GM19035 (cell line): ENCODE results near the gene TENT4B.
"Not testable (repeated sequence)": the region's sequence is repeated elsewhere in the genome, so short reads cannot be mapped to it uniquely, and the experiment has no call there.

Source experiments
- ATAC-seq: cut with Tn5 transposase; IDR thresholded peaks from one replicate; pipeline ENCODE4 v1.9.1; 2021; ENCODE audit not compliant: unreplicated experiment

Gene TENT4B

GRCh38 chr16:50153596-50154419, 702 bp downstream of the TENT4B start:
- ATAC-seq, result peak; percentile 19

DNA sequence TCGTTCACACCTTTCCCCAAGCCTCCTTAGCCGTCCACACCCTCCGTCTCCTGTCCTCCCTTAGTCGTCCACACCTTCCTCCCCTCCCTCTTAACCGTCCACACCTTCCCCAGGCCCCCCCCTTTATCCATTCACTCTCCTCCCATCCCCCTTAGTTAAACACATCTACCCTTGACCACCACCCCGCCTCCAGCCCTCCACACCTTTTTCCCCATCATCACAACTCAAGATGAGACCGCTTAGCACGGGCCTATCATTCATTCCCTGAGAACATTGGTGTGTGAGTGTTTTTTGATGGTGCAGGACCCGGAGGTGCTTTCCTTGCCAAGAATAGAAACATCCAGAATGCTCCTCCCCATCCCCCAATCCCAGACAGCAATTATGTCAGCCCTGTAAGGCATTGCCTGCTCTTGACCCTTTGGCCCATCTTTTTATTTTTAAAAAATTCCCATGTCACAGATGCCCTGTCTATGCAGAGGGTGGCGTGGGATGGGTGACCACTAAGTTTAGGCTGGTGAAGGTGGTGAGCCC, 1.4 kb downstream of the TENT4B start:
- ATAC-seq, result no peak

DNA sequence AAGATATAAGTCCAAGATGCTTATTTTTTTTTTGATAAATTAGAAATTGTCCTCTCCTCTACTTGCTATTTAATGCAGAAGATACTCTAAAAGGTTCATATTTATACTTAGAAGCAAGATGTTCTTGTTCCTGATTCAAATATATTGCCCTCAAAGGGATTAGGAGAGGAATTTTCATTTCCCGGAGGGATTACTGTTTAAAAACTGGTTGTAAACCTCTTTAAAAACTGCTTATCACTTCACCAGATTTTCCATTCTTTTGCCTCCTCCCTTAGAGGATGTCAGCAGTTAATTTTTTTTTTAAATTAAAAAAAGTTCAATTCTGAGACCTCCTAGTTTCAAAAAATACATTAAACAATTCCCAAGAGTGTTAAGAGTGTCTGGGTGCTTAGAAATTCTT, 2.8 kb downstream of the TENT4B start:
- ATAC-seq, result no peak

- no peak for ATAC-seq
Measured at GRCh38 chr16:50156590-50156989, 3.5 kb downstream of the TENT4B start.

DNA sequence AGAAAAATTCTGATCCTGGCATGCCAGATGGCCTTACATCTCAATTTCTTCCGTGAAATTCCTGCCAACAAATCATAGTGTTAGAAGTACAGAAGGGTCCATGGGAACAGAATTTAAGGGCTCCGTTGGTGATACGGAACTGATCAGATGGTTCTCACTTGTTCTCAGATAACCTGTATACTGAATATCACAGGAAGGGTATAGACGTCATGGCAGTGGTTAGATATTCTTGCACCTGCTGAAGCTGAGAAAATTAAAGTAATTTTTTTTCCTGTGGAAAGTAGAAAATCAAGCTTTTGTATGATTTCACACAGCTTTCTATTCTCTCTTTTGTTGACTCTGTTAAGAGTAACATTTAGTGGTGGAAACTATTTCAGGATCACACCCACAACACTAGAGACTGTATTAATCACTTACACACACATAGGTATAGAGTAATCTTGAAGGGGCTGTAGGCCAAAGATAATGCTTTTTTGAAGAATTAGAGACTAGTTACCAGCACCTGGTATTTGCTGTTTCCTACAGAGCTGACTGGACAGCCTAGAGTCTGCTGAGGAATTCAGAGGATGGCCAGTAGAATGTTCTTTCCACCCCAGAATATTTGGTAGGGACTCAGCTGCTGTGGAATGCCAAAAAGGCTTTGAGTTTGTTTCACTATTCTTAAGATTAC, 7.5 kb downstream of the TENT4B start:
- no peak for ATAC-seq

DNA sequence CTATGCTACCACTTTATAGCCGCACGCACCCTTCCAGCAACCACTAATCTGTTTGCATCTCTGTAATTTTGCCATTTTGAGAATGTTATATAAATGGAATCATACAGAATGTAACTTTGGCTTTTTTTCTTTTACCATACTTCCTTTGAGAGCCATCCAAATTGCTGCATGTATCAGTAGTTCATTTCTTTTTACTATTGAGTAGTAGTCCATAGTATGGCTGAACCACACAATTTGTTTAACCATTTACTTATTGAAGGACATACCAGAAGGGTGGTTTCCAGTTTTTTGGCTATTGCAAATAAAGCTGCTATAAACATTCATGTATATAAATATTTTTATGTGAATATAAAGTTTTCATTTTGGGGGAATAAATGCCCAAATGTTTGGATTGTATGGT, 8.8 kb downstream of the TENT4B start:
- ATAC-seq, result no peak

- no peak for ATAC-seq
Measured at GRCh38 chr16:50165473-50165872, 12.4 kb downstream of the TENT4B start.

- no peak for ATAC-seq
Measured at GRCh38 chr16:50166511-50167500, 13.7 kb downstream of the TENT4B start.

DNA sequence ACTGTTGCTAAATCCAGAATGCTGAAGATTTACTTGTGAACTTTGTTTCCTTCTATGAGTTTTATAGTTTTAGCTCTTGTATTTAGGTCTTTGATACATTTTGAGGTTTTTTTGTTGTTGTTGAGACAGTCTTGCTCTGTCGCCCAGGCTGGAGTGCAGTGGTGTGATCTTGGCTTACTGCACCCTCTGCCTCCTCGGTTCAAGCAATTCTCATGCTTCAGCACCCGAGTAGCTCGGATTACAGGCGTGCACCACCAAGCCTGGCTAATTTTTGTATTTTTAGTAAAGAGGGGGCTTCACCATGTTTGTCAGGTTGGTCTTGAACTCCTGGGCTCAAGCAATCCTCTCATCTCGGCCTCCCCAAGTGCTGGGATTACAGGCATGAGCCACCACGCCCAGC, 14.4 kb downstream of the TENT4B start:
- ATAC-seq, result no peak

GRCh38 chr16:50169555-50170096, 16.5 kb downstream of the TENT4B start:
- no peak for ATAC-seq

- not testable (repeated sequence) for ATAC-seq
Measured at GRCh38 chr16:50171773-50172172, 18.7 kb downstream of the TENT4B start.

DNA sequence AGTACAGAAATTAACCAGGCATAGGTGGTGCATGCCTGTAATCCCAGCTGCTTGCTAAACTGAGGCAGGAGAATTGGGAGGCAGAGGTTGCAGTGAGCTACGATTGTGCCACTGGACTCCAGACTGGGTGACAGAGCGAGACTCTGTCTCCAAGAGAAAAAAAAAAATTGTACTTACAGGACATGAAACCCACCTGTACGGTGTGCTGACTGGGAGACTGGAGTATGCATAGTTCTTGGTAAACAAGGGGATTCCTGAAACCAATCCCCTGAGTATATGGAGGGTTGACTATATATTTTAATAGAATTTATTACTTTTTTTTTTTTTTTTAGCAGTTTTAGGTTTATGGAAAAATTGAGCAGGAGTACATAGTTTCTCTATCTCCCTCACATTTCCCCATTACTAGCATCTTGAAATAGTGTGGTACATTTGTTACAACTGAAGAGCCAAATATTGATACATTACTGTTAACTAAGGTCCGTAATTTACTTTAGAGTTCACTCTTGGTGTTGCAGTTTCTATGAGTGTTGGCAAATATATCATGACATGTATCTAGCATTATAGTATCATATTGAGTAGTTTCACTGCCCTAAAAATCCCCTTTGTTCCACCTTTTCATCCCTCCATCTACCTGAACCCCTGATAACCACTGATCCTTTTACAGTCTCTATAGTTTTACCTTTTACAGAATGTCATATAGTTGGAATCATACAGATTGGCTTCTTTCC, 19.3 kb downstream of the TENT4B start:
- no peak for ATAC-seq

DNA sequence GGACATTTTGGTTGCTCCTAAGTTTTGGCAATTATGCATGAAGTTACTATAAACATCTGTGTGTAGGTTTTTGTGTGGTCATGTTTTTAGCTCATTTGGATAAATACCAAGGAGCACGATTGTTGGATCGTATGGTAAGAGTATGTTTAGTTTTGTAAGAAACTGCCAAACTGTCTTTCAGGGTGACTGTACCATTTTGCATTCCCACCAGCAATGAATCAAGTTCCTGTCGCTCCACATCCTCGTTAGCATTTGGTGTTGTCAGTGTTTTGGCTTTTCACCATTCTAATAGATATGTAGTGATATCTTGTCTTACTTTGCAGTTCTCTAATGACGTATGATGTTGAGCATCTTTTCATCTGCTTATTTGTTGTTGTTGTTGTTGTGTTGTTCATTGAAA, 20.2 kb downstream of the TENT4B start:
- no peak for ATAC-seq

GRCh38 chr16:50178491-50178941, 25.4 kb downstream of the TENT4B start:
- no peak for ATAC-seq

DNA sequence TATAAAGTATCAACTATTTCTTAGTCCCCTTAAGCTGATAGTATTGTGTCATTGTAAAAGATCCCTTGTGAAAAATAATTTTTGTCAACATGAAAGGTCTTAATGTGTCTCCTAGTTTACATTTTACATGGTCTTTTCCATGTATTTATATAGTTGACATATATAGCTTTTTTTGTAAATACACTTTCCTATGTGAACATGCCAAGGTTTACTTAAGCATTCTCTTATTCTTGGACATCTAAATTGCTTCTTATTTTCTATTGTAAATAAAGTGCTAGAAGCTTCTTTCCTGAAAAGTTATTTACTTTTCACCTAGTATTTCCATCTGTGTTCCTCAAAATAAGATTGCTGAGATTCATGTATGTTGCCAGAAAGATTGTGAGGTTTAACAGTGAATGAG, 29.3 kb downstream of the TENT4B start:
- no peak for ATAC-seq

GRCh38 chr16:50183316-50183715, 30.2 kb downstream of the TENT4B start:
- ATAC-seq, result no peak

- ATAC-seq, result no peak
Measured at GRCh38 chr16:50185005-50185505, 31.9 kb downstream of the TENT4B start.

DNA sequence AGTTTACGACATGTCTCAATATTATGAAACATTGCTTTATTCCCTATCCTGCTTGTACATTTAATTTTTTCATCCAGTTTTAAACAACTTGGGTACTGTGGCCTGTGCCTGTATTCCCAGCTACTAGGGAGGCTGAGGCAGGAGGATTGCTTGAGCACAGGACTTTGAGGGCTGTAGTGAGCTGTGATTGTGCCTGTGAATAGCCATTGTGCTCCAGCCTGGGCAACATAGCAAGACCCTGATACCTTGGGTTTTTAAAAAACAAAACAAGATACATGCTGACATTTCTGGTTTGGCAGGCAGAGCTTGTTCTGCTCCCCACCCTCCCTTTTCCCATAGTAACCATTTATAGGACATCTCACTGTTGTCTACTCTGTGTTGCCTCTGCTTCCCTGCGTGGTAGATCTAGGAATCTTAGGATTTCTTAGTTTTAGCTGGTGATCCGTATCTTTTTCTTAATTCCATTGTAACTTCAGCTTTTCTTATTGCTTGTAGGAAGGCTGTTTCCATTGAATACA, 35.6 kb downstream of the TENT4B start:
- ATAC-seq, result no peak

GRCh38 chr16:50190292-50190691, 37.2 kb downstream of the TENT4B start:
- ATAC-seq, result no peak
